ENCODE results near the gene PRG2. TPM values are rescaled to one million over a fixed set of nuclear protein-coding genes. Genes with fewer than 3 reads are reported as not detected.

Gene PRG2
- total RNA-seq, 4 donors from 2014 or later = not detected

GRCh38 chr11:57348636-57349313, 41.7 kb downstream of the PRG2 start:
- peaks cover 0 to 13% (median 3%) of the 10 kb centered on the region in 3 donors for H3K4me1 ChIP-seq
- intact Hi-C loops (cut with DNase I) = loop anchor here (10.0 kb wide), 2 partner anchors 126 to 286 kb away; no protein-coding TSS in a partner anchor
- TF ChIP-seq CTCF (IDR thresholded peaks at IDR 0.05) = no peak
- no peak for TF ChIP-seq POLR2A (IDR thresholded peaks at IDR 0.05)
- DNase-seq = no peak
- H3K4me3 ChIP-seq = no peak overlapping the region
- 84 to 85% methylated on average over 12 of the region's 14 CpGs for WGBS, 2 donors
- H3K27me3 ChIP-seq = no peaks in the 10 kb centered on the region
- H3K27ac ChIP-seq = no peak overlapping the region
- H3K9me3 ChIP-seq = no peaks in the 10 kb centered on the region
- no peaks in the 10 kb centered on the region for H3K36me3 ChIP-seq

GRCh38 chr11:57348052-57348451, 42.4 kb downstream of the PRG2 start:
- H3K4me3 ChIP-seq = no peak overlapping the region
- TF ChIP-seq POLR2A (IDR thresholded peaks at IDR 0.05) (no peak), CTCF (IDR thresholded peaks at IDR 0.05) (no peak)
- no peak for DNase-seq
- intact Hi-C loops (cut with DNase I) = loop anchor here (10.0 kb wide), 2 partner anchors 127 to 287 kb away; no protein-coding TSS in a partner anchor
- no peak overlapping the region for H3K27ac ChIP-seq
- WGBS, 2 donors = 78 to 82% methylated on average over 4 to 5 of the region's 7 CpGs
- no peaks in the 10 kb centered on the region for H3K27me3 ChIP-seq
- no peaks in the 10 kb centered on the region for H3K9me3 ChIP-seq
- H3K36me3 ChIP-seq = no peaks in the 10 kb centered on the region
- H3K4me1 ChIP-seq = peaks cover 0 to 11% (median 3%) of the 10 kb centered on the region in 3 donors

- Histone ChIP-seq H3K27ac (no peak overlapping the region), H3K27me3 (no peaks in the 10 kb centered on the region), H3K9me3 (no peaks in the 10 kb centered on the region), H3K36me3 (no peaks in the 10 kb centered on the region), H3K4me3 (no peak overlapping the region), H3K4me1 (peaks cover 0 to 11% (median 3%) of the 10 kb centered on the region in 3 donors)
- no peak for TF ChIP-seq CTCF (IDR thresholded peaks at IDR 0.05)
- TF ChIP-seq POLR2A (IDR thresholded peaks at IDR 0.05) = no peak
- intact Hi-C loops (cut with DNase I) = loop anchor here (10.0 kb wide), 2 partner anchors 127 to 287 kb away; no protein-coding TSS in a partner anchor
- no peak for DNase-seq
- WGBS, 2 donors = 93 to 94% methylated on average over 3 of the region's 9 CpGs
Observed at GRCh38 chr11:57347336-57347735, 43.1 kb downstream of the PRG2 start.

- WGBS, 2 donors = 11 to 15% methylated on average over 11 of the region's 11 CpGs
- intact Hi-C loops (cut with DNase I) = loop anchor here (10.0 kb wide), 2 partner anchors 129 to 289 kb away; no protein-coding TSS in a partner anchor
- TF ChIP-seq CTCF (IDR thresholded peaks at IDR 0.05) (peak; percentile 56 to 87 (median 70)), POLR2A (IDR thresholded peaks at IDR 0.05) (no peak)
- no peak for DNase-seq
- Histone ChIP-seq H3K4me3 (no peak overlapping the region), H3K27me3 (no peaks in the 10 kb centered on the region), H3K36me3 (no peaks in the 10 kb centered on the region), H3K27ac (no peak overlapping the region), H3K9me3 (no peaks in the 10 kb centered on the region), H3K4me1 (peaks cover 0 to 11% (median 3%) of the 10 kb centered on the region in 3 donors)
Observed at GRCh38 chr11:57345555-57346211, 44.8 kb downstream of the PRG2 start.

GRCh38 chr11:57344826-57345225, 45.6 kb downstream of the PRG2 start:
- peaks cover 0 to 12% (median 2%) of the 10 kb centered on the region in 3 donors for H3K4me1 ChIP-seq

More at GRCh38 chr11:57344826-57345225, 45.6 kb downstream of the PRG2 start:
- H3K4me3 ChIP-seq = no peak overlapping the region
- WGBS, 2 donors = 85 to 95% methylated on average over 7 to 10 of the region's 10 CpGs
- H3K36me3 ChIP-seq = no peaks in the 10 kb centered on the region
- DNase-seq = no peak
- intact Hi-C loops (cut with DNase I) = loop anchor here (10.0 kb wide), 2 partner anchors 130 to 290 kb away; no protein-coding TSS in a partner anchor
- H3K27ac ChIP-seq = no peak overlapping the region
- no peaks in the 10 kb centered on the region for H3K9me3 ChIP-seq
- no peaks in the 10 kb centered on the region for H3K27me3 ChIP-seq
- no peak for TF ChIP-seq CTCF (IDR thresholded peaks at IDR 0.05)
- no peak for TF ChIP-seq POLR2A (IDR thresholded peaks at IDR 0.05)
